Activated T-helper 9 cell treated with anti-CD3 and anti-CD28 coated beads, Interleukin-2, amount 50 U/mL, for 16 hours (primary cell): ENCODE results near the gene SUB1.
"Not testable (repeated sequence)": the region's sequence is repeated elsewhere in the genome, so short reads cannot be mapped to it uniquely, and the experiment has no call there.

Source experiments
- DNase-seq: peaks from one replicate; pipeline ENCODE4 v3.0.0-alpha.2; 2020; ENCODE audit warnings: low read depth

Gene SUB1

DNA sequence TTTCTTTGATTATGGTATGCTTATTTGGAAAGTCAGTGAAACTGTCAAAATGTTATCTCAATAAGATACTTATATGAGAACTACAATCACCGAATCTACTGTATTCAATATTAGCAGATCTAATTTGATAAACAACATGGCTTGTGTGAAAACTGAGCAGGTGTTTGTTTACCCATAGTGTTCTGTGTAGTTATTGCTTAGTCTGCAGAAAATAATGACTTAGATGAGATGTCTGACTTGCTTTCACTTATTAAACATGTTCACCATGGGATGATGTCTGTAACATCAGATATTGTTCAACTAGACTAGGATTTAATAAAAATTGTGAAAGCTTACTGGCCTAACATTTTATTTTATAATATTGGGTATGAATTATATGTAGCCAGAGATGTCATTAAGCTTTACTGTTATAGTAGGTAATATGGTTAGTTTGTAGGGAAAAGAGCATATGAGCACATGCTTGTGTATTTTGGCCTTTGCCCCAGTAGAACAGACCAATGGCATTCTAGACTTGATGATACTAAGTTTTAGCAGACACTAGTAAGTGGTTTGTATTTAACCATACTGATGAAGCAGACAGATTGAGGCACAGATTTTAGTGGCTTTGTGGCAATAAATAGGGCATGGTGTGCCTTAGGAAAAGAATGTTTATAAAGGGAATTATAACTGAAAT is 16.4 kb downstream of the SUB1 start:
- DNase-seq, result no peak

DNA sequence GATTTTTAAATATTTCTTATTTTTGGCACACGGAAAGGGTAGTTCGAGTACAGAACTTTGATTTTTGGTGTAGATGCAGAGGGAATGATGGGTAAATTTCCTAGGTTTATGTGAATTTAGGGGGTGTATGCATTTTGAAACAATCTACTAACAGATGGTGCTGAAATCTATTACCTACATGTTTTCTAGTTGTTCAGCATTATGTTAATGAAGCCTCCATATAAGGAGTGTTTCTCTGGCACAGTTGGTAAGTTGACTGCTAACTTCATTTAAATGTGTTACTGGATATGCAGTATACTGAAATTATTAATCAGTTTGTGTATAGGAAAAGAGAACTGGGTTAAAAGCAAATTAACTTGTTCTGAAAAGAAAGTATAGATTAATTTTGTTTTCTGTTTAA is 17.5 kb downstream of the SUB1 start:
- DNase-seq, result no peak

DNA sequence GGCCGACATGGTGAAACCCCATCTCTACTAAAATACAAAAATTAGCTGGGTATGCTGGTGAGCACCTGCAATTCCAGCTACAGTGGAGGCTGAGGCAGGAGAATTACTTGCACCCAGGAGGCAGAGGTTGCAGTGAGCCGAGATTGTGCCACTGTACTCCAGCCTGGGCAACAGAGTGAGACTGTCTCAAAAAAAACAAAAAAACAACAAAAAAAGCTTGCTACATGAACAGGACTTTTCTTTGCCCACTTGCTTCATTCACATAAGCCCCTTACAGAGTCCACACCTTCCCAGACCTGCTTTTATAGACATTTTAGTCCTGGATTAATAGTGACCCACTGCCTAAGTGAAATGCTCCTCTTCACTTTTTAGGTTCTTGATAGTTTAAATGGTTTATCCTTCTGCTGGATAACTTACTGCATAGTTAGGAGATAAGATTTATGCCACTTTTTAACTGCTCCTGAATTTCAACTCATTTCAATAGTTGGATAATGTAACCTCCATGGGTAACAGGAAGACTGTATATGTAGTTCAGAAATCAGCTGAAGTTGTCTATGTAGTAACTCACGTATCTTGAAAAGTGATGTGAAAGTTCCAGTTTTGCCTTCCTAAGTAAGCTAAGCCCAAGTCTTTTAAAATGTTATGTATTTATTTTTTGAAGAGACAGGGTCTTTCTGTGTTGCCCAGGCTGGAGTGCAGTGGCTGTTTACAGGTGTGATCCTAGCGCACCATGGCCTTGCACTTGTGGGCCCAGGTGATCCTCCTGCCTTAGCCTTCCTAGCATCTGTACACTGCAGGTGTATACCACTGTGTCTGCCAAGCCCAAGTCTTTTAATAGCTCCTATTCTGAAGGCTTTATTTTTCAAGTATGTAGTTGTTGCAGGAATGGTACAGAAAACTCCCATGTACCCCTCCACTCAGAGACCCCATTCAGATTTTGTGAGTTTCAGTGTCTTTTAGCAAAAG is 19.7 kb downstream of the SUB1 start:
- no peak for DNase-seq

DNA sequence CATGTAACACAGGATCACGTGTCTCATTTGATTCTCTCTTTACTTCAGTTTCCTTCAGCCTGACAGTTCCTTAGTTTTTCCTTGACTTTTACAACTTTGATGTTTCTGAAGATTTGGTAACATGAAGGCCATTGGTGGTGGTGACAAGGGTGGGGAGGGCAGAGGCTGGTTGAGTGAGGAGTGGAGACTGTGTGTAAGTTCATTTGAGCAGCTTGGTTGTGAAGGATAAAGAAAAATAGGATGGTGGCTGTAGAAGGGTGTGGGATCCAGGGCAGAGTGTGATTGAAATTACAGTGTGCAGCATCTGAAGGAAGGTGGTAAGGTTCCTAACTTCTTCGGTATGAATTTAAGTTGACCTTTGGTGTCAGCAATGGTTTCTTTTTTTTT is 20.4 kb downstream of the SUB1 start:
- DNase-seq, result no peak

DNA sequence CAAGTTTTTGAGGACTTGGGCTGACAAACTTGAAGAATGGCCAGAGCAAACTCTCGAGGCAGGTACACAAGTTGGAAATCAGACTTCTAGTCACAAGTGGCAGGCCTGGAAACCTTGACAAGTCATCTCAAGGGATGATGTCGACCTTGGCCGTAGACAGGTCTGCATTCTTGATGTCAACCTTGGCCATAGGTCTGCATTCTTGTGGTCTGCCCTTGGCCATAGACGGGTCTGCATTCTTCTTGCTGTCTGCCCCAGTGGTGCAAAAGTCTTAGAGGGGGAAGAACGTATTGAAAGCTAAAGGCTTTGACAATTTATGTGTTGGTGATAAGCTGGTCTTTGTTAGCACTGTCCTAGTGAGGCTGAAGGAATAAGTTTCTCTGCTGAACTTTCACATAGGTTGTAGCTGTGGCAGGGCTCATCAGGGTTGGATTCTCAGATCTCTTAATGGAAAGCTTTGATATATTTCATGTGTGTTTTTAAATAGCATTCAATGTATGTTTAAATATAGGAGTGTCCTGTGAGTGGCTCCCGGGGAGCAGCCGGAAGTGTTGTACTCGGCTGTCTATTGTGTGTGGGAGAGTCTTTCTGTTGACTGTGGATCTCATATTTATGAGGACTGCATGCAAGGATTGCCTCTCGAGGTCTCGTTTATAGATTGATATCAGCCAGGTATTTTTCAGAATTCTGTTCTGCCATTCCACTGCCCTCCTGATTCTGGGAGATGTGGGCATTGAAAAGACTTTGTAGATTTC is 27.0 kb downstream of the SUB1 start:
- no peak for DNase-seq

DNA sequence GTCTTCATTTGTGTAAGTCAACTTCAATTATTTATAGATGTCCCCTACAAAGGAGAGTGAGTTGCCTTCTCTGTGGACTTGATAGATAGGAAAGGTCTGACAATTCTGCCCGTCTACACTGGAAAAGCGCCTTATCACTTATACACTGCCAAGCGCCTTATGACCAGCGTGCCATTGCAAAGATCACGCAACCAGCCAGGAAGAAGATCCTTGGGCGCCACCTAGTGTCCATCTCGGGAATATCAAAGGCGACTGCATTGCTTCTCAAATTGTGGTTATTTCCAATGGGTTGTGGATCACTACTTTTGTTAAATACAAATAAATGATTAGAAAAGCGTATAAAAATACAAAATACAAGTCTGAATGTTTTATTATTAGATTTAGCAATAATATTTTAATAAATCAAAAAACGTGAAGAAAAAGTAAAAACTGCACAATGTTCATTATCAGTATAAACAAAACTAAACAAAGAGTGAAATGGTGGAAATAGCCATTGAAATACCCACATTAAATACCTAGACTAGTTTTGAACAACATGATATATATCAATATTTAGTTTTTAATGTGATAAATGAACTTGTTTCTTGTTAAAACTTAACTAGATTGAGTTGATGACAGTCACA is 27.8 kb downstream of the SUB1 start:
- peak; percentile 71 for DNase-seq

DNA sequence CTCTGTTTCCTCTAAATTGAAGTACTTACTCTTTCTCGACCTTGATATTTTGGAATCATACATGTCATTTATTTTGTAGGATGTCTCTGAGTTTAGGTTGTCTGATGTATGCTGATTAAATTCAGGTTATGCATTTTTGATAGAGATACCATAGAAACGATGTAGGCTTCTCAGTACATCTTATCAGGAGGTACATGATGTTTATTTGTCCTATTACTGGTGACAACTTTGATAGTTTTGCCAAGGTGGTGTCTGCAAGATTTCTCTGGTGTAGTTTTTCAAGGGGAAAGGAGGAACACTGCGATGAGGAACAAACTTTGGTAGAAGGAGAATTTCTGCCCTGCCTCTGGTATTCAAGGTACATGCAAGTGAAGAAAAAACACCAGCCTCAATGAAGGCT is 29.9 kb downstream of the SUB1 start:
- DNase-seq, result no peak

DNA sequence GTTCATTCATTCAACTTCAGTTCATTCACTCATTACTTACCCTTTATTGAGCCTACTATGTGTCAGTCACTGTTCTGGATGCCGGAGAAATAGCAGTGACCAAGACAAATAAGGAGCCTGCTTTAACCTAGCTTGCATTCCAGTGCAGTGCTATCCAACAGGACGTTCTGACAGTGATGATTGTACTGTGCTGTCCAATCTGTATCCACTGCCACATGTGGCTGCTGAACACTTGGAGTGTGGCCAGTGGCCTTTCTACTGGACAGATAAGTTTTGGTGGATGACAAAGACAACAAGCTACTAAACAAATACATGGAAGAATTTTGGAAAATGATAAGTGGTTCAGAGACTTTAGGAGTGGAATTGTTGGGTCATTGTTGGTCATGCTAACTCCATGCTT is 33.6 kb downstream of the SUB1 start:
- DNase-seq, result no peak

DNA sequence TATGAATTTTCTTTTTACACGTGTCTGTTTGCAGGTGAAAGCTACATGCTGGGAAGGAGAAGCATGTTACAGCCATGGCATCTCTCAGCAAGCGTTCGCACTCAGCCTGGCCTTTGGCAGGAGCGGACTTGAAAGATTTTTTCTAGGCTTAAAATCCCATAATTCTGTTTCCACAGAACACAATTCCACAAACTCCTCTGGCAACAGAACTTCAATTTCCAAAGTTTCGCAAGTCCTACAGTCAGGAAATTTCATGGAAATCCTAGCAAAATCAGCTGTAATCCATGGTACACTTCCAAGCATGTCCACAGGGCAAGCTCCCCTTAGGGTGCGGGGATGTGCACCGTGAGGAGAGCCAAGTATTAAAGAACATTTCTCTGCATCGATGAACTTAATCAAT is 35.9 kb downstream of the SUB1 start:
- DNase-seq, result no peak

DNA sequence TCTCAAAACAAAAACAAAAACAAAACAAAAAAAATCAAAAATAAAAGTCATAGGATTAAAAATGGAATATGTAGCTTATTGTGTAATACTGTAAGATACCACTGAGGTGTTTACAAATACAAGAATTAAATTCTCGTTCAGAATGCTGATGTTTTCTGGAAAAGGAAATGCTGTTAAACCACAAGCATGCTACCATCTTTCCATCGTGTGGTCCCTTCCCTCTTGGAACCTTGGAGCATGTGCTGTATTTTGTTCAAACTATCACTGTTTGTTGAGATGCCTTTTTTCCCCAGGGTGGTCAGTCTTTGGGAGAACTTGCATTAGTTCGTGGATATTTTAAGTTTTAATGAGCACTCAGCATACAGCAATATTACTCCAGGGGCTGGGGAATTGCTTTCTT is 39.7 kb downstream of the SUB1 start:
- DNase-seq, result no peak

DNA sequence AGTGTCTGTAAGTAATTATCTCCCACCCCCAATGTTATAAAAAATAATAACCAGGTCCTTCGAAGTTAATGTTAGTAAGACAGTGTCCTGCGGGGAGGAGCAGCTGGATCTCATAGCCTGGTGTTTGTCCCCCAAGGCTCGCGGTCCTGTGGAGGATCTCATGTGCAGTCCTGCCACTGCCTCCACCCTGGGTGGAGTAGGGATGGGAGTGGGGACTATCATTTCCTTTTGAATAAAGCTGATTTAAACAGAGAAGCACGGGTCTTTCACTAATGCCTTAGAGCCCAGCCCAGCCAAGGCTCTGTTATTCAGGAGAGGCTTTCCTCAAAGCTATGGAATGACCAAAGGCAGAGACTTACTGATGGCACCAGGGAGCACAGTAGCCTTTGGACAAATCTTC is 40.2 kb downstream of the SUB1 start:
- no peak for DNase-seq

DNA sequence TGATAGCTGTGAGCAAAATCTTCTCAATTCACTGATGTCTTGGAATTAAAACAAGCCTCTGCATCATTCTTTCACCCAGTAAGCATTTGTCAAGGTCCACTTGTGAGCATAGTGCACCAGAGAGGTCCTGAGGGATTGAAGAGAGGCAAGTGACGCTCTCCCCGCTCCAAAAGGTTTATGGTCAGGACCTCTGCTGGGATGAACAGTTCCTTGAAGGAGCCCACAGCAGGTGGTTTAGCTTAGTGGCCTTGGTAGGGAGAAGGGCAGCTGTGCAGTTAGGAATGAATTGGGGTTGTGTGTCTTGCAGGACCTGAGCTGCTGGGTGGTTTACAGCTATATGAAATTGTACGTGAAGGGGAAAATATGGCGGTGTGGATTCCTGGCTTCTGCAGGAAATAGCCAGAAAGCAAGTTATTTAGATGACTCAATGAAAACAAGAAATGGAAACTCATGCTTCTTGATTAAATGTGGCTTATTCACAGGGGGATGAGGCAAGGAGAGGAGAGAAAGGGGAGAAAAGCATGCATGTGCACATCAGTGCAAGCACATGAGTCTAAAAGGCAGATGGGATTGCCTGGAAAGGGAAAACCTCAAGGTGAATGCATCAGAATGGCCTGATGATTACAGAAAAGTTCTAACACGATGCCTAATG is 42.0 kb downstream of the SUB1 start:
- DNase-seq, result no peak

DNA sequence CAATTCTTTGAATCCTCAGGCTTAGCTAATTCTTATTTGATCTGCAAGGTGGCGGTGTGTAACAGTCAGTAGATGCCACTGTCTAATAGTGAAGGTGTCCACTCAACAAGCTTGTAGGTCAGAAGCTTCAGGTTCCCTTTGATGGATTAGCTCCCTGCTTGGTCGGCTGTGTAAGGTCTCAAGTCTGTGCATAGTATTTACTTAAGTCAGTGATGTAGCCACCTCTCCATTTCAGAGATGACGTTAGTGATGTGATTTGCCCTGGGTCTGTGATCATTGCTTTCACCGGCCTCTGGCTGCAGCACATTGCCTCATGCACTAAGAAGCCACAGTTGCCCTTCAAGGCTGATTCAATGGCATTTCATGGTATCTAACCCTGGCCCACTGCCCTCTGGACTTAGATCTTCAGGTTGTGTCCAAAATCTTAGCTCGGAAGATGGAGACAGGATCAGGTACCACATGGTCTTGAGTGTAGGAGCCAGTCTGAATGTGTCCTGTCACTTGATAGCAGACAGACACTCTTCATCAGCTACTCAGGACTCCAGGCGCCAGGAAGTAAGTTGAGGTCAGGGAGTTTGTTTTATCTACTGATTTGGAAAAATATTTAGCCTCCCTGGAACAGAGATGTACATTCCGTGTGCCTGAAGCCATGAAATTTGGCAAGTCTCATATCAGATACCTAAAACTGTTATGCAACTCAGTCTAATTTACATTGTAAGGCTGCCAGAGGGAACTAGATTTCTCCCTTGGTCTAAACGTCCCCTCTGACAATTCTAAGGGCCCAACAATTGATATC is 42.9 kb downstream of the SUB1 start:
- no peak for DNase-seq

DNA sequence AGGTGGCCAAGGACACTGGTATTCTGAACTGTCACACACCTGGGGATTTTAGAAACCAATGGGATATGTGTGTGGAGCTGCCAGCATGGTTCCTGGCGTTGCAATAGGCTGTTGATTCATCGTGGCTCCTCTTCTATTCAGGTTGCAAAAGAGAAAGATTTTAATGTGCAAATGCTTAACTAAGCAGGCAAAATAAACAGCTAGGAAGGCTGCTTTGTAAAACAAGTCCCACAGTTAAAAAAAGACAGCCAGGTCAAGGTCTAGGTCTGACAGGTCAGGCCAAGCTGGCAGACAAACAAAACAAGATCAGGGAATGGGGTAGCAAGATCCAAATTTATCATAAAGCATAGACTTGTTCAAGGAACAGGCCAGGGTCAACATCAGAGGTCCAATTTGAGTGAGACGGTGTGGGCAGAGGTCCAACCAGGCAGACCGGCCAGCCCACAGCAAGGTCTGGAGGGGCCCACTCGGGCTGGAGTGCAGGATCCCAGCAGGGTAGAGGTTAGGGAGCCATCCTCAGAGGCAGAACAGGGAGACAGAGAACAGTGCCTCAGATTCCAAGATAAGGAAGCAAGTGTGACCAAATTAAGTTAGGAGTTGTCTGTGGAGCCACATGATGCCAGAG is 45.6 kb downstream of the SUB1 start:
- no peak for DNase-seq

DNA sequence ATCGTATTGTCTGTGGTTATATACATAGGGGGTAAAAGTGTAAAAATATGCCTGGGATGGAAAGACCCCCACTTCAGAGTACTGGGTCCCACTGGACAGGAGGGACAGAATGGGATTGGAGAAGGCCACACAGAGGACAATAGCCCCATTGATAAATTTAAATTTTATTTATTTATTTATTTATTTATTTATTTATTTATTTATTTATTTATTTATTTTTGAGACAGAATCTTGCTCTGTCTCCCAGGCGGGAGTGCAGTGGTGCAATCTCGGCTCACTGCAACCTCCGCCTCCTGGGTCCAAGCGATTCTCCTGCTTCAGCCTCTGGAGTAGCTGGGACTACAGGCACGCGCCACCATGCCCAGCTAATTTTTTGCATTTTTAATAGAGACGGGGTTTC is 47.7 kb downstream of the SUB1 start:
- not testable (repeated sequence) for DNase-seq

DNA sequence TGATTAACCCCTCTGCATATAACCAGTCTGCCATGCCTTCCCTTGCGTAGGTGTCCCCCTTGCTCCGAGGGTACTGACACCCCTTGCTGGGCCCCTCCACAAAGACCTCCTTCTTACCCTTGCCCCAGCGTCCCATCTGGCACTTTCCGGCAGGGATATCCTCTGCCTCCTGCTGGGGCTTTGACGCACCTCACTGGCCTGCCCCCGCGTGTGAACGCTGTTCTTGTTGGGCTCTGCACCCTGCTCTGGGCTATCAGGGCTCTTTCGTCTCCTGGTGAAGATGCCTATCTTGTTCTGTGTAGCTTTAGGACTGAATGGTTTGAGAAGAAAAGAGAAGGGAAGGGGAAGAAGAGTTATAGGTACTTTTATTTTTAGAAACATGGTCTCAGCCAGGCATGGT is 53.0 kb downstream of the SUB1 start:
- no peak for DNase-seq

DNA sequence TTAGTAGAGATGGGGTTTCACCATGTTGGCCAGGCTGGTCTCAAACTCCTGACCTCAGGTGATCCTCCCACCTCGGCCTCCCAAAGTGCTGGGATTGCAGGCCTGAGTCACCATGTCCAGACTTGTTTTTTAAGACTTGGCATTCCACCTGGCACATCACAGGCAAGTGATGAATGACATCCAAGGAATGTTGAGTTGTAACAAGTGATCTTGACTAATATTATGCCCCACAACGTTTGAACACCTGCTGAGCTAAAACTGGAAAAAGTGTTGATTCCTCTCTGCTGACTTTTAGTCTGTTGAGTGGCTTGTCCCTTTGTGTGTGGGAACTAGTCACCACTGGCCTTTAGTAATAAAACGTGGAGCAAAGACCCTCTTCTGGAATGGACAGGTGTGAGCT is 54.6 kb downstream of the SUB1 start:
- no peak for DNase-seq

DNA sequence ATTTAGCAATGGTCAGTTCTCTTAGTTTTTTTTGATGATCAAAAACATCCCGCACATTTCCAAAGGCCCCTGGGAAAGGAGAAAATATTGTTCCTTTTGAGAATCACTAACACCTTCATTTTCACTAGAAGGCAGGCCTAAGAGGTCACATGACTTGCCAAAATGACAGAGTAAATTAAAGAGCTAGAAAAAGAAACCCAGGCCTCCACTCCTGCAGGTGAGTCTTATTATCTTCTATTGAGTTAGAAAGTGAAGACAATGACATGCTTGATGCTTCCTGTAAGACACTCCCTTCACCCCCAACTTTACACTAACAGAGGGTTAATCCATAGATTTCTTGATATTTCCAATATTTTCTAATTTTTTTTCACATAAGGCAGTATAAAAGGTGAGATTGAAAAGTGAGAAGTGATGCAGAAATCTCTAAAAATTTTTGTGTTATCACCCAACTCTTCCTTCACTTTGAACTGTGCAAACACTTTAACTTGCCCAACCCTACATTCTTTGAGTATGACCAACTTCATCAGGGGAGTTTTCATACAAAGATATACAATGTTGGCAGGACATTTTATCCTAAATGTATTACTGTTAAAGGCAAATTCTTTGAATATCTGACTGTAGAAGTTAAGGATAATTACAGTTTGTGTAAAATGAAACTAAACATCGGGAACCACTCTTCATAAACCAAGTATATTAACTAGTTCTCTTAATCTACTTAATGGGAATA is 57.1 kb downstream of the SUB1 start:
- DNase-seq, result no peak

DNA sequence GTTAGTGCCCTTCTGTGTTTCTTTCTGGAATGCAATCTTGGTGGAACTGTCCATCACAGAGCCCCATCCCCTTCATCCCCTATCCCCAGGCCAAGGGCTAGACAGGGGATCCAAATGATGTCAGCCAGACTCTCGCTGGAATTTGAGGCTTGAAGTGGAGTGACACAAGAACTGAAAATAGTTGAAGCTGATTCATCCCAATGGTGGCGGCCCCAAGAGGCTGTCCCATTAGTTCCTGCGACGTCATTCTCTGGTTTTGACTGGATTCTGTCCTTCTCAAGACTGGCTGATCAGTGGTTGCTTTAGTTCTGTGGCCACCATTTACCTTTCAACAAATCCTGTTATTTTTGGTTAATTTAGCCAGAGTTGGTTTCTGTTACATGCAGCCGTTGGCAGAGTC is 59.9 kb downstream of the SUB1 start:
- no peak for DNase-seq
